Heart right ventricle (tissue), 16 donors: ENCODE measurements around the gene CNOT3. TPM values are rescaled to one million over a fixed set of nuclear protein-coding genes. Genes with fewer than 3 reads are reported as not detected.

Experiments
- ATAC-seq, 8 donors: fragments of 200-7000 bp; cut with Tn5 transposase; one replicate each; pipeline ENCODE4 v1.9.1; 2020; ENCODE audit warnings: mild to moderate bottlenecking in 8 of 8, moderate library complexity in 8 of 8, moderate number of reproducible peaks in 1 of 8
- DNase-seq, 2 donors: peaks; one replicate each; pipeline ENCODE4 v3.0.0-alpha.2; 2020
- H3K27ac ChIP-seq, 10 donors: fragments of 200-600 bp; sonication (generic) in 2 of 10; one replicate each; pipeline versions ENCODE4 v1.5.0 to v1.8.0; 2020 to 2022; ENCODE audit warnings: mild to moderate bottlenecking in 3 of 10
- H3K27me3 ChIP-seq, 7 donors: fragments of 200-600 bp; one replicate each; pipeline ENCODE4 v1.8.0; 2021 to 2022; ENCODE audit warnings: mild to moderate bottlenecking in 2 of 7
- H3K36me3 ChIP-seq, 9 donors: fragments of 200-600 bp; sonication (generic) in 1 of 9; one replicate each; pipeline versions ENCODE4 v1.5.0 to v1.8.0; 2020 to 2022; ENCODE audit warnings: mild to moderate bottlenecking in 2 of 9
- H3K4me1 ChIP-seq, 9 donors: fragments of 200-600 bp; sonication (generic) in 1 of 9; one replicate each; pipeline versions ENCODE4 v1.5.0 to v1.8.0; 2020 to 2022; ENCODE audit warnings: mild to moderate bottlenecking in 4 of 9
- H3K4me3 ChIP-seq, 10 donors: fragments of 200-600 bp; sonication (generic) in 2 of 10; one replicate each; pipeline versions ENCODE4 v1.5.0 to v1.8.0; 2020 to 2022; ENCODE audit warnings: mild to moderate bottlenecking in 7 of 10, moderate library complexity in 2 of 10
- H3K9me3 ChIP-seq, 11 donors: fragments of 200-600 bp in 10 of 11; sonication (generic) in 2 of 11; one replicate each; pipeline versions ENCODE4 v1.5.0 to v1.8.0; 2013 to 2022; ENCODE audit warnings: mild to moderate bottlenecking in 2 of 11, control low read depth in 1 of 11, moderate library complexity in 1 of 11
- CTCF ChIP-seq, 9 donors: fragments of 200-600 bp; sonication (generic) in 2 of 9; IDR thresholded peaks; one replicate each; pipeline versions ENCODE4 v1.5.0 to v1.8.0; 2021 to 2022; ENCODE audit warnings: antibody characterized with exemption in 9 of 9, mild to moderate bottlenecking in 5 of 9, moderate library complexity in 1 of 9
- WGBS, 2 donors: extraction: QIAGEN DNeasy Blood & Tissue Kit; methylation state at CpG; one replicate each; pipeline ENCODE4 v1.1.7; 2013; ENCODE audit warnings: inconsistent platforms in 1 of 2; 5-methylcytosine and 5-hydroxymethylcytosine counted together
- intact Hi-C, 10 donors: fragments of 100-400 bp; cut with DNase I; formaldehyde crosslinking; loops; one replicate each; pipeline versions ENCODE4 v1.11.1 to v1.14.2; 2022
- polyA plus RNA-seq, 2 donors: library from polyadenylated mRNA; stranded (reverse); fragments of 200-250 nt; gene quantifications; one replicate each; pipeline ENCODE4 v1.2.3, GENCODE V29; 2013
- total RNA-seq, 10 donors: library from RNA; stranded (reverse); fragmentation: NEBNext Ultra II Directional in 3 of 10; extraction: Animal tissue kit (Norgen Biotek cat#: 25700) in 3 of 10; gene quantifications; one replicate each; pipeline versions ENCODE4 v1.2.1 to v1.2.4, GENCODE V29; 2021 to 2023
- donor health status: Arrhythmogenic right ventricular cardiomyopathy.
- donor health status: ischemic (EF 13 %, LVEDD 7.1; RV severe dilation, severe dysfunction).
- donor health status: healthy with polysubstance abuse.
- donor health status: DM: no; HTN: yes; CAD: no.
- donor health status: DM: no; HTN: no; CAD: no.
- donor health status: ischemic (EF 25% LVEDD 6.9; RV normal size, moderate dysfunction).
- donor health status: ischemic (EF 25% LVEDD 5.7; RV mildly dilated, moderate dysfunction).
- donor health status: healthy.
- donor health status: DM: yes; HTN: yes; CAD: no.
- donor health status: Ischemic cardiomyopathy.
- donor health status: ischemic (EF 35%, LVEDD 5.7; RV mildly dilated, moderate dysfunction).
- donor health status: nonischemic (EF 11% LVEDD 7.7; RV severe dilation, severe dysfunction).
- donor health status: DM: yes; HTN: yes; CAD: no.
- donor health status: PGD.
- donor health status: ischemic (EF 29% LVEDD 5.4; RV normal size, mild dysfunction).
- donor health status: nonischemic (EF 23%, LVEDD 6.1; RV moderate dilation, normal function).

Gene CNOT3
- total and polyA plus RNA-seq, 12 donors, result 14.5 to 27.8 (median 20.9) TPM

- H3K4me1 ChIP-seq, result no peaks in the 10 kb centered on the region
- no peak overlapping the region for H3K4me3 ChIP-seq
- intact Hi-C loops, result no loop called here
- ATAC-seq (no peak), DNase-seq (no peak)
- peaks cover 4 to 100% (median 87%) of the 10 kb centered on the region in 9 donors for H3K36me3 ChIP-seq
- no peak for TF ChIP-seq CTCF (IDR thresholded peaks at IDR 0.05)
- WGBS, 2 donors, result 95 to 97% methylated on average over 15 to 17 of the region's 17 CpGs
- H3K27me3 ChIP-seq, result no peaks in the 10 kb centered on the region
- no peak overlapping the region for H3K27ac ChIP-seq
- H3K9me3 ChIP-seq, result no peaks in the 10 kb centered on the region
Measured at GRCh38 chr19:54123682-54124081, 13.9 kb upstream of the CNOT3 start.

- 92 to 94% methylated on average over 19 of the region's 19 CpGs for WGBS, 2 donors
- Histone ChIP-seq H3K27ac (no peak overlapping the region), H3K4me1 (no peaks in the 10 kb centered on the region), H3K27me3 (no peaks in the 10 kb centered on the region), H3K9me3 (no peaks in the 10 kb centered on the region), H3K36me3 (peaks cover 7 to 100% (median 89%) of the 10 kb centered on the region in 9 donors), H3K4me3 (no peak overlapping the region)
- no peak for TF ChIP-seq CTCF (IDR thresholded peaks at IDR 0.05)
- ATAC-seq (no peak), DNase-seq (no peak)
- intact Hi-C loops, result no loop called here
Measured at GRCh38 chr19:54124393-54124792, 13.2 kb upstream of the CNOT3 start.

- ATAC-seq (no peak), DNase-seq (no peak)
- Histone ChIP-seq H3K36me3 (peaks cover 7 to 95% (median 81%) of the 10 kb centered on the region in 9 donors), H3K27ac (no peak overlapping the region), H3K4me1 (no peaks in the 10 kb centered on the region), H3K4me3 (no peak overlapping the region), H3K27me3 (no peaks in the 10 kb centered on the region), H3K9me3 (no peaks in the 10 kb centered on the region)
- WGBS, 2 donors, result 88 to 92% methylated on average over 9 of the region's 9 CpGs
- no peak for TF ChIP-seq CTCF (IDR thresholded peaks at IDR 0.05)
- intact Hi-C loops, result no loop called here
Measured at GRCh38 chr19:54125713-54126112, 11.8 kb upstream of the CNOT3 start.

- intact Hi-C loops, result no loop called here
- no peaks in the 10 kb centered on the region for H3K9me3 ChIP-seq
- DNase-seq (no peak), ATAC-seq (no peak)
- H3K4me1 ChIP-seq, result no peaks in the 10 kb centered on the region
- no peak overlapping the region for H3K4me3 ChIP-seq
- no peaks in the 10 kb centered on the region for H3K27me3 ChIP-seq
- 93 to 94% methylated on average over 39 to 44 of the region's 44 CpGs for WGBS, 2 donors
- H3K27ac ChIP-seq, result no peak overlapping the region
- no peak for TF ChIP-seq CTCF (IDR thresholded peaks at IDR 0.05)
- H3K36me3 ChIP-seq, result peaks cover 4 to 95% (median 67%) of the 10 kb centered on the region in 9 donors
Measured at GRCh38 chr19:54127688-54128440, 9.7 kb upstream of the CNOT3 start.
